Hepatocyte (in vitro differentiated cells): ENCODE results near the gene MICALL1. TPM values are rescaled to one million over a fixed set of nuclear protein-coding genes. Genes with fewer than 3 reads are reported as not detected.
A peak's percentile ranks its signal among the peaks of the same experiment; 100 is the strongest.

Experiments
- DNase-seq: peaks from one replicate; pipeline ENCODE4 v3.0.0-alpha.2; 2016; ENCODE audit warnings: low spot score
- H2AFZ ChIP-seq: fragments of 200-600 bp; sonication (generic); 2 replicates; pipeline ENCODE4 v1.6.0; 2016; ENCODE audit warnings: antibody characterized with exemption, mild to moderate bottlenecking
- H3K27ac ChIP-seq: fragments of 200-600 bp; sonication (generic); 2 replicates; pipeline ENCODE4 v1.5.1; 2016; ENCODE audit warnings: mild to moderate bottlenecking
- H3K27me3 ChIP-seq: fragments of 200-600 bp; sonication (generic); 2 replicates; pipeline ENCODE4 v1.6.1; 2016
- H3K36me3 ChIP-seq: fragments of 200-600 bp; sonication (generic); replicated peaks from 2 replicates; pipeline ENCODE4 v1.5.1; 2016; ENCODE audit warnings: low read depth; ENCODE audit not compliant: insufficient read depth
- H3K4me1 ChIP-seq: fragments of 200-600 bp; sonication (generic); 2 replicates; pipeline ENCODE4 v1.5.1; 2016; ENCODE audit warnings: mild to moderate bottlenecking, moderate library complexity; ENCODE audit not compliant: insufficient read depth
- H3K4me2 ChIP-seq: fragments of 200-600 bp; sonication (generic); 2 replicates; pipeline ENCODE4 v1.6.0; 2016
- H3K4me3 ChIP-seq: fragments of 200-600 bp; sonication (generic); 2 replicates; pipeline ENCODE4 v1.5.1; 2016; ENCODE audit warnings: mild to moderate bottlenecking
- H3K79me2 ChIP-seq: fragments of 200-600 bp; sonication (generic); 2 replicates; pipeline ENCODE4 v1.6.0; 2017; ENCODE audit warnings: mild to moderate bottlenecking
- H3K9me2 ChIP-seq: fragments of 200-600 bp; sonication (generic); replicated peaks from 2 replicates; pipeline ENCODE4 v1.6.0; 2017; ENCODE audit warnings: mild to moderate bottlenecking; ENCODE audit not compliant: insufficient read depth
- H3K9me3 ChIP-seq: fragments of 200-600 bp; sonication (generic); 2 replicates; pipeline ENCODE4 v1.5.1; 2016; ENCODE audit warnings: low read depth, mild to moderate bottlenecking
- H4K20me1 ChIP-seq: fragments of 200-600 bp; sonication (generic); 2 replicates; pipeline ENCODE4 v1.6.0; 2016; ENCODE audit warnings: mild to moderate bottlenecking; ENCODE audit not compliant: insufficient read depth, poor library complexity, severe bottlenecking
- EZH2 ChIP-seq: fragments of 200-600 bp; sonication (generic); IDR thresholded peaks from 2 replicates; pipeline ENCODE4 v1.6.1; 2016; ENCODE audit warnings: antibody characterized with exemption, mild to moderate bottlenecking, borderline replicate concordance
- EZH2phosphoT487 ChIP-seq: fragments of 200-600 bp; sonication (generic); IDR thresholded peaks from one replicate; pipeline ENCODE4 v1.6.1; 2018; ENCODE audit warnings: antibody characterized with exemption, mild to moderate bottlenecking, low read depth, moderate library complexity; ENCODE audit not compliant: unreplicated experiment, severe bottlenecking
- WGBS: methylation state at CpG from one replicate; pipeline ENCODE4 v1.1.6; 2016; ENCODE audit warnings: low lambda C conversion rate; ENCODE audit errors: missing lambda C conversion rate; 5-methylcytosine and 5-hydroxymethylcytosine counted together
- polyA plus RNA-seq: library from polyadenylated mRNA; unstranded; fragments of >200 nt; fragmentation: Nextera tagmentation; extraction: Ambion mirVana; gene quantifications from 2 replicates; pipeline ENCODE4 v1.2.1, GENCODE V29; 2016
- total RNA-seq: library from RNA; depleted of rRNA; stranded (reverse); fragments of >200 nt; gene quantifications from 2 replicates; pipeline ENCODE4 v1.2.3, GENCODE V29; 2014
- TF ChIP-seq, protein P1 (sequence below): fragments of 200-600 bp; sonication (generic); IDR thresholded peaks from 2 replicates; pipeline ENCODE4 v1.5.1; 2016; ENCODE audit warnings: antibody characterized with exemption, mild to moderate bottlenecking; ENCODE audit not compliant: poor library complexity

Gene MICALL1
- total and polyA plus RNA-seq, 2 experiments from 2014 or later = 15.0 to 26.1 TPM

DNA sequence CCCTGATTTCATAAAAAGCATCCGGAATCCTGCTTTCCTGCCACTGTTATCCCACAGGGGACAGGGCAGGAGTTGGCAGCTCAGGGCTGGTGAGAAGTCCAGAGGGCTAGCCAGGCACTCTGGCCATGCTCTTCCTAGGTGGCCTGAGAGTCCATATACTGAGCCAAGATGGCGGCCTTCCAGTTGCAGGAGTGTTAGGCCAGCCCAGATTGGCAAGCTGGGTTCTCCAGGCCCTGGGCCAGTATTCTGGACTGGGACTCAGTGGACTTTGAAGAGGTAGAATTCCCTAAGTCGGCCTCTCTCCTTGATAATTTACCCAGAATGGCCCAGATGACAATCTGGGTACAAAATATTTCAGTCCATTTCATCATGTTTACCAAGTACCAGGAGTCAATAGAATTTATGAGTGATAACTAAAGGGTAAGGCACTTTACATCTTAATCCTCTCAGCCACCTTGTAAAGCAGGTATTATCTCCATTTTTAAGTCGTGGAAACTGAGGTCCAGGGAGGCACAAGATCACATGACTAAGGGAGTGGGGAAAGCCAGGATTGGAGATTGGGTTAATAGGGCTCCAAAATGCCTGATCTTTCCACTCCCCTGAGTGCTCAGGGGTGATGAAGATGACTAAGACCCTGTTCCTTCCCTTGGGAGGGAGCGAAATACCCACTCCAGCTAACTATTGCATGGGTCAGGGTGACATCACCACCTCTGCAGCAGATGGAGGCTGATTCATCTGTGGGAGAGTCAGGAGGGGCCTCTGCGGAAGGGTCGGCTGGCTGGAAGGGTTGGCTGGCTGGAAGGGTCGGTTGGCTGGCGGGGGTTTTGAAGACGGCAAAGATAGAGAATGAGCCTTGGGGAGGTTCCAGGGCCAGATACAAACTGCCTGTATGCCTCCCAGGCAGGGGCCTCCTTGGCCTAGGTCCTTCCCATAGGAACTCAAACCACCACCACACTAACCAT, 1.2 kb upstream of the MICALL1 start:
- H3K9me2 ChIP-seq = no peaks in the 10 kb centered on the region
- H3K4me1 ChIP-seq = peaks cover 18% of the 10 kb centered on the region

DNA sequence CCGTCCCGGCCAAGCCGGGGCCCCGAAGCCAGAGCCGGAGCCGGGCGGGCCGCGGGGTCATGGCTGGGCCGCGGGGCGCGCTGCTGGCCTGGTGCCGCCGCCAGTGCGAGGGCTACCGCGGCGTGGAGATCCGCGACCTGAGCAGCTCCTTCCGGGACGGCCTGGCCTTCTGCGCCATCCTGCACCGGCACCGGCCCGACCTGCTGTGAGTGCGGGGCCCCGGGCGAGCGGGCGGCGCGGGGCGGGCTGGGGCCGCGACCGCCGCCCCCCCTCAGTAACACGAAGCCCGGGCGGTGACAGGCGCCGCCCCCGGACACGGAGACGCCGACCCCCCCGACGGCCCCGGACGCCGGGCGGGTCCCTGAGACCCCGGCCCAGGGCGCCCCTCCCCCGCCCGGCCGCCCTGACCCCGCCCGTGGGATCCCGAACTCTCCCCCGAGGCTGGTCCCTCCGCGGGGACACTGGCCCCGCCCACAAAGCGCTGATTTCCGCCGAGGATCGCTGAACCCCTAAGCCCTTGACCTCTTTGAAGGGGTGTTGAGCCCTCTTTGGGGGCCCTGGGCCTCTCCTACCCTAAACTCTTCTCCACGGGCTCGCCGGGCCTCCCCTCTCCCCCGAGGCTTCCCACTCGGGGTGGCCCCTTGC, 389 bp downstream of the MICALL1 start:
- Histone ChIP-seq H3K79me2 (peaks cover 27% of the 10 kb centered on the region), H3K4me2 (peak overlapping the region; percentile 99), H3K36me3 (no peaks in the 10 kb centered on the region), H2AFZ (peak overlapping the region; percentile 56), H3K27ac (peak overlapping the region; percentile 65), H3K27me3 (no peaks in the 10 kb centered on the region), H3K9me2 (no peaks in the 10 kb centered on the region), H3K4me1 (peaks cover 18% of the 10 kb centered on the region), H4K20me1 (no peaks in the 10 kb centered on the region), H3K4me3 (peak overlapping the region; percentile 72), H3K9me3 (no peaks in the 10 kb centered on the region)
- TF ChIP-seq EZH2 (no peak), EZH2phosphoT487 (no peak)
- TF ChIP-seq, protein P1, sequence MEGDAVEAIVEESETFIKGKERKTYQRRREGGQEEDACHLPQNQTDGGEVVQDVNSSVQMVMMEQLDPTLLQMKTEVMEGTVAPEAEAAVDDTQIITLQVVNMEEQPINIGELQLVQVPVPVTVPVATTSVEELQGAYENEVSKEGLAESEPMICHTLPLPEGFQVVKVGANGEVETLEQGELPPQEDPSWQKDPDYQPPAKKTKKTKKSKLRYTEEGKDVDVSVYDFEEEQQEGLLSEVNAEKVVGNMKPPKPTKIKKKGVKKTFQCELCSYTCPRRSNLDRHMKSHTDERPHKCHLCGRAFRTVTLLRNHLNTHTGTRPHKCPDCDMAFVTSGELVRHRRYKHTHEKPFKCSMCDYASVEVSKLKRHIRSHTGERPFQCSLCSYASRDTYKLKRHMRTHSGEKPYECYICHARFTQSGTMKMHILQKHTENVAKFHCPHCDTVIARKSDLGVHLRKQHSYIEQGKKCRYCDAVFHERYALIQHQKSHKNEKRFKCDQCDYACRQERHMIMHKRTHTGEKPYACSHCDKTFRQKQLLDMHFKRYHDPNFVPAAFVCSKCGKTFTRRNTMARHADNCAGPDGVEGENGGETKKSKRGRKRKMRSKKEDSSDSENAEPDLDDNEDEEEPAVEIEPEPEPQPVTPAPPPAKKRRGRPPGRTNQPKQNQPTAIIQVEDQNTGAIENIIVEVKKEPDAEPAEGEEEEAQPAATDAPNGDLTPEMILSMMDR = no peak
- no peak for DNase-seq
- 4% methylated on average over 28 of the region's 75 CpGs for WGBS

More for the DNA sequence above, 1.2 kb upstream of the MICALL1 start:
- no peaks in the 10 kb centered on the region for H4K20me1 ChIP-seq
- H3K27me3 ChIP-seq = no peaks in the 10 kb centered on the region
- H3K4me2 ChIP-seq = peak overlapping the region; percentile 78
- WGBS = 64% methylated on average over 10 of the region's 10 CpGs
- TF ChIP-seq, protein P1 = no peak
- no peak for TF ChIP-seq EZH2
- no peak for TF ChIP-seq EZH2phosphoT487
- peak; percentile 84 for DNase-seq
- H2AFZ ChIP-seq = peak overlapping the region; percentile 55
- no peaks in the 10 kb centered on the region for H3K9me3 ChIP-seq
- H3K27ac ChIP-seq = peak overlapping the region; percentile 92
- H3K36me3 ChIP-seq = no peaks in the 10 kb centered on the region
- H3K79me2 ChIP-seq = peaks cover 23% of the 10 kb centered on the region
- no peak overlapping the region for H3K4me3 ChIP-seq

DNA sequence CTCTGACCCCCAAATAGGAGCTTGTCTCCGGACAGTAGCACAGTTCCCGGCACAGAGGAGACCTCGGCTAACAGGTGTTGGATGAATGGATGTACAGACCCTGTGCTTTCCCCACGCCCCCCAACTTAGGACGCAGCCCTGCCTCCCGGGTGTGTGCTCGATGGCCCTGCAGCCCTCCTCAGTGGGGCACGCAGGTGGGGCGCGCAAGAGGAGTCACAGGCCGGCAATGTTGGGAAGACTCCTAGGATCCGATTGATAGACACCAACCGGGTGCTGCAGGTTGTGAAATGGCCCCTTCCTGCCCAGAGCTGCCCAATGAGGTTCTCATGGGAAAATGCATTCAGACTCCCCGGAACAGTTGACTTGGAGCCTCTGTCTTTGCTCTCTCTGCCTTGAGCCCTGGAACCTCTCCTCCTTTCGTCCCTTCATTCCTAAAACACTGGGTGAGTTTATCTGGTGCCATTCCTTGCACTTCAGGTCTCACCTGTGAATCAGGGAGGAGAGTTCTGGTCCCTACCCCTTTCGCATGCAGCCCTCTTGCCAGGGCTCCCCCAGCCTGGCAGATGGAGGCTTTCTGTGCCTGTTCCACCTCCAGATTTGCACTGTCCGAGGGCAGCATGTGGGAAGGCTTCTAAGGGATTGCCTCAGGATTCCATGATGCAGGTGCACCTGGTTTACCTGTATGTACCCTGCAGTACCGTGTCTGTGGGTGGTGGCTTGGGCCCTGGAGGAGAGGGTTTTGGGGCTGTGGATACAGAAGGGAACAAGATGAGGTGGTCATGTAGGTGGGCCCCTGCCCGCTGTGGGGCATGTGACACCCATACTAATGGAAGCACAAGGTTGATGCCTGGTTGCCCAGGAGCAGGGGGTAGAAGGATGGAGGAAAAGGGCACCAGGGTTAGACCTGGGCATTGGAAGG, 1.2 kb downstream of the MICALL1 start:
- peak overlapping the region; percentile 72 for H3K4me3 ChIP-seq
- peak overlapping the region; percentile 65 for H3K27ac ChIP-seq
- H3K9me2 ChIP-seq = no peaks in the 10 kb centered on the region
- no peaks in the 10 kb centered on the region for H4K20me1 ChIP-seq
- H3K27me3 ChIP-seq = no peaks in the 10 kb centered on the region
- TF ChIP-seq, protein P1 = no peak
- no peaks in the 10 kb centered on the region for H3K9me3 ChIP-seq
- H3K4me1 ChIP-seq = peaks cover 18% of the 10 kb centered on the region
- H2AFZ ChIP-seq = peak overlapping the region; percentile 56
- peaks cover 27% of the 10 kb centered on the region for H3K79me2 ChIP-seq
- WGBS = 65% methylated on average over 19 of the region's 19 CpGs
- peak overlapping the region; percentile 99 for H3K4me2 ChIP-seq
- H3K36me3 ChIP-seq = no peaks in the 10 kb centered on the region
- no peak for DNase-seq
